ENCODE measurements around the gene TSHZ2.

The TSHZ2 gene

DNA sequence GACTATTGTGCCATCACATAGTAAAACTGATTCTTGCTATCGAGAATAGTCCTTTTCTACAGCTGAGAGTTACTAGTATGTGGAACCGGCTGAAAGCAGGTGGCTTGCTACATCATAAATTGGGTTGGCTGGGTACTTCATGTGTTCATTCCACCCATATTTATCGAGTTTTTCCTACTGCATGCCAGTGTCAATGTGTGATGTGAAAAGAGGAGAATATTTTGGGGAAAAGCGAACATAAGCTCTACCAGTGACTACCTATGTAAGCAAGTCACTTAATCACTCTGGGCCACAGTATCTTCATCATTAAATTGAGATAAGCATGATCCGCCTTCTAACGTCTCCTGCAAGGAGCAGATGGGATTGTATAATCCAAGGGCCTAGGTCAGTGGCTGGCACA is 61.0 kb downstream of the TSHZ2 start:
- DNase-seq: no peak

DNA sequence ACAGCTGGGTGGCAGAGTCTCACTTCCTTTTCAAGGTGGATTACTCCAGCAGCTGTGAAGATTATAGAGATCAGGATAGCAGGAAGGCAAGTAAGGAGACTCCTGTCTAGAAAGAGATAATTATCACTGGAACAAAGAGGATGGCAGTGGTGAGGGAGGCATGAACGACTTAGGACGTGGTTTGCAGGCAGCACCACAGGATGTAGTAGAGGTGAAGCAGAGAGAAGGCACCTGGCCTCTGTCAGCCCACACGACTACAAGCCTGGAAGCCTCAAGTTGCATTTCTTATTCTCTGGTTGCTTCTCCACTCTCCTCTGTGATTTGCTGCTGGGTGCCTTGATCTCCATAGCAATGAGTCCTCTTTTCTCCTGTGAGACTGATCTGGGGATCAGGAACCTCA is 62.7 kb downstream of the TSHZ2 start:
- DNase-seq: no peak

DNA sequence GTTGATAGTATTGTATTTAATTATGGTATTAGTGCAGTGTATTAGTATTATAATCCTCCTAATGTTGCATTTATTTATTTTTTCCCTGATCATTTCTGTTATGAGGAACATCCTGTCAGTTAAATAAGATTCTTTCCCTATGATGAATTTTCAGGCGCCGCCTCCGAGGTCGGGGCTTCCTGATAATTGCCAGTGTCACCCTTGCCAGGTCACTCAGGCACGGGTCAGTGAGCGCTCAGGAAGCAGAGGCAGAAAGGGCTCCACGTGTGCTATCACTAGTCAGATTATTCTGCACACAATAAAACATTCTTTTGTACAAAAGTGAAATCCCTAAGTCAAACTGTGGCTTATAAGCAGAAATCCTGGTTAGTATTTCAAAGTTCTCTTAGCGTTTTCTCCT is 64.8 kb downstream of the TSHZ2 start:
- DNase-seq: no peak

DNA sequence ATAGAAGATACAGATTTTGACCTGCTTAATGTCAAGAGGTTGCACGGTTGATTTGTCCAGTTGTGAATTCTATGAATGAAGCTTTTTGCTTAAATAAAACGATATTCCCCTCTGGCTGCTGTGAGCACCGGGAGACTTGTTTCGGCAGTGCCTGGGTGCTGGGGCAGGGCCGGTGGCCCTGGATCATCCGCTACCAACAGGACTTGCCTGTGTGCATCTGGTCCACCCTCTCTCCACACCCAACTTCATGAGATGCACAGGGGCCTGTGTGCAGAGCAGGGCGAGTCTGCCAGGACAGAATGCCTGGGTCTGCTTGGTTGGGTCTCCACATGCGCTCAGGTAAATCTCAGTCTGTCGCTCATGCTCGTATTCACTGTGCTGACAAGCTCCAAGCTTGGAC is 65.5 kb downstream of the TSHZ2 start:
- no peak for DNase-seq

DNA sequence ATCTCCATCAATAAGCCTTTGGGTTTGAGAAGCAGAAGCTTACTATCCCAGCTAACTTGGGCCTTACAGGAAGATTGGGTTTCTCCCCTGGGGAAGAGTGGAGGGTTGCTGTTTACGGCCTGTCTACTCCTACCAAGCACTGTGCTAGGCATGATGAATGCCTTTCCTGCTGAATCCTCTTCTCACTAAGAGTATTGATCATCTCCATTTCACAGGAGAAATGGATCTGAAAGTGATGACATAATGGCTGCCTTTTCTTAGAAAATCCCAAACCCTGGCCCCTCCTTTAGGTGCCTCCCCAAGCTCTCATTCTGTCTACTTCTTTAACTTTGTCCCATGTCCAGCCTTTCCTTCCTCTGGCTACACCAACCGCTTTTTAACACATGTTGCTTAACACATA is 66.1 kb downstream of the TSHZ2 start:
- no peak for DNase-seq

DNA sequence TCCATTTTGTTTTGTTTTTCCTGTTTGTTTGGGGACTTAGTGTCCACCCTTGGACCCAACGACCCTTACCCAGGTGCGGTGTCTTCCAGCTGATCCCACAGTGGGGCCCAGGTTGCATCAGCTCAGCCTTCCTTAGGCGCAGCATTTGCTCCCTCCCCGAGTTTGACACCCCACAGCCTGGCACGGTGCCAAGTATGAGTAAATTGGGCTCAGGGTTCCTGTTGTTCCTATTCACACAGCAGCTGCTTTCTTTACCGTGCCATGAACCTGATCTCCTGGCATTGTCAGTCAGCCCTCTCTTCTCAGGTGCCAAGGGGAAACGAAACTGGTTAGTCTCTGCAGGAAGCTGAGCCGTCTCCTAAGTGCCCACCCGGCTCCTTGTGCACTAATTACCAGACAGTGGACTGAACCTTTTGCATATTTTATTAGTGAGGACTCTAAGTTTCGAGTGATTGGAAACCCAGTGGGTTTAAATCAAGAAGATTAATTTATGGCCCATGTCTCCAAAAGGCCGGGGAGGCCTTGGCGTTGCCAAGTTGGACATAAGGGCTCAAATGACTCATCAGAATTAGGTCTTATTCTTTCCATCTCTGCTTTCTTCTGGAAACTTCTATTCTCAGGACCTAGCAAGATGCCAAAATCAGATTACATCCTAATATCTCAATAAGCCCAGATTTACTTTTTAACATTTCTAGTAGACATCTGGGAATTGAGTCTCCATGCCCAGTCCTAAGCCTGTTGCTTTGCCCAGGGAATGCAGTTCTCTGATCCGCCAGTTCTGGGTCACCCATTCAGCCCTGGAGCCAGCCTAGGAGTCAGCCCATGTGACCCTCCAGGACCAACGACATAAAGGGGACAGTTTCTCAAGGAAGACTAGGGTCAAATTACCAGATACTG is 68.8 kb downstream of the TSHZ2 start:
- DNase-seq: no peak

DNA sequence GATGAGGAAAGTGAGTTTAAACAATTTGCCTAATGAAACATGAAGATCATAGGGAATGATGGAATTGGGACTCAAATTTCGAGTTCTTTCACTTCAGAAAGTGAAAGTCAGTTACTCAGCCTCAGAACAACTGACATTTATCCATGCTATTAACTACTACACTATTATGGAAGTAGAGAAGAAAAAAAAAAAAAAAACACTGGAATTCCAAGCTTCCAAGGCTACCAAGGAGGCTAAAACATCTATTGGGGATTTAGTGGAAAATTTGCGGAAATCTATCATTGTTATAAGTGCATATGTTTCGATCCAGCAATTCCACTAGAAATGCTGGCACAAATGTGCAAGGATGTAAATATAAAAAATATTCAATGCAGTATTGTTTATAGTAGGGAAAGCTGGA is 70.4 kb downstream of the TSHZ2 start:
- DNase-seq: no peak

DNA sequence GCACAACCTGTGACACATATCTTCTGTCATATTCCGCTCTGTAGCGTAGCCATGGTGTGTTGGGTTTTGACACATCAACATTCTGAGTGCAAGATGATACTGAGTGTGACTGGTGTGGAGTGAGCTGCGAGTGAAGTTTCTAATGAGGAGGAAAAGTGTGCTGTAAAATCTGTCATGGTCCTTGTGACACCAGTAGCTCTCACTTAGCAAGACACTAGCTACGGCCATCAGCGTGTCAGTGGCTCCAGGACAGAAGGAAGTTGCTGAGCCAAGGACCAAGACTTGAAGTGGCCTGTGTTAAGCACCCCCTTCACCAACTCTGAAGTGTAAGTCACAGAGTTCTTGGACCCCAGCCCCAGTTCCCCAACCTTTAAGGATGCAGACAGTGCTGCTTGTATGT is 72.1 kb downstream of the TSHZ2 start:
- DNase-seq: no peak

DNA sequence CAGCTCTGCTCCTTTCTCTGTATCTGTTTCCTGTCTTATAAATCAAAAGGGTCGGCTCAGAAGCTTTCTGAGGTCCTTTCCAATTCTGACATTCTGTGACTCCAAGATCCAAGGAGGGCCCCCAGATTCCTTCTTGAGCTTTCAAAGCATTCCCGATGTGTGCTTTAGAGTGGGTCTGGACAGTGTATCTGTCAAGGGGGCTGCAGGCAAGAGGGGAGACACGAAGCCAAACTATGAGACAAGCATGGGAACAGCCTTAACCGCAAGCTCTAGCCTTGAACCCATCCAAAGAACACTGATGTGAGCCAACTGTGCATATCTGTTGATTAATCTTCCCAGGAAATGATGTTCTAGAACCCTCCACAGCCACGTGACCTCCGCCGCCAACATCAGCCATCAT is 73.8 kb downstream of the TSHZ2 start:
- DNase-seq: no peak

DNA sequence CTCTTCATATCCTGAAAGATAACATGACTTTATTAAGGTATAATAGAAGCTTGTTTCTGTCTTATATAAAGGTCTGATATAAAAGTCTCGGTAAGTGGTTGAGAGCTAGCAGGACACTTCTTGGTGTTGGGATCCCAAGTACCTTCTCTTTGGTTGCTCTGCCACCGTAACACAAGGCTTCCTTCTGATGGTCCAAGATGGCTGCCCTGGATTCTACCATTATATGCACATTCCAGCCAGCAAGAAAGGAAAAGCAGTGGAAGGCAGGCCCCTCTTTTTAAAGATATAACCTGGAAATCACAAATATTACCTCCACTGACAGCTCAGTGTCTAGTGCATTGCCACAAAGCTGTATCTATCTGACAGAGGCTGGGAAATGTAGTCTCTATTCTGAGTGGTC is 75.0 kb downstream of the TSHZ2 start:
- DNase-seq: no peak

DNA sequence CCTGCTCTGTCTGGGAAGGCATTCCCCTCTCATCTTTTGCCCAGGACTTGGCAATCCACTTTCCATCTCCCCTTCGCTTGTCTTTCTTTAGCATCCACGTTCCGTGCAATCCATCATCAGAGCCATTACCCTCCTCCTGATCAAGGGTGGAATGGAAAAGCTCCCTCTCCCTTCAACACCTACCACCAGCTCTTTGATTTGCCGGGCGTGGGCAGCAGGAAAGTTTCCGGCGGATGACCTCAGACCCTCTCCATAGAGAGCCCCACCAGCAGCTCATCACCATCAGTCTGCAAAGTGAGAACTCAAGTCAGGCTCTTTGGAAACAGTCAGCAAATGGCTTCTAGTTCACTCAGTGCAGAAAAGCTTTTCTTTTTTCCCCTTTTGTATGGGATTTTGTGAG is 76.2 kb downstream of the TSHZ2 start:
- no peak for DNase-seq

DNA sequence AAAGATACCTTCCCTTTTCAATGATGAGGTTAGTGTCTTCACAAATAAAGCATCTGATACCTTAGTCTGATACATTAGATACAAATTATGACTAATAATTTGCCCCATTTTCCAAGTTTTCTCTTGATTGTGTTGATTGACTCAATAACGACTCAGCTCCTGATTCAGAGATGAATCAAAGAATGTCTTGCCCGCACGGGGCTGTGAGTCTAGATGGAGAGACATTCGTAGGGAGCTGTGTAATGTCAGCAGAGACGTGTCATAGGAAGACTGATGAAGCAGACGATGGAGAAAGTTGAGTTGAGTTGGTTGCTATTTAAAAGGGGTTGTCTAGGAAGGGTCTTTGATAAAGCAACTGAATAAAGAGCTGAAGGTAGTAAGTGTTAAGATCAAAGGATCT is 78.2 kb downstream of the TSHZ2 start:
- DNase-seq: no peak

DNA sequence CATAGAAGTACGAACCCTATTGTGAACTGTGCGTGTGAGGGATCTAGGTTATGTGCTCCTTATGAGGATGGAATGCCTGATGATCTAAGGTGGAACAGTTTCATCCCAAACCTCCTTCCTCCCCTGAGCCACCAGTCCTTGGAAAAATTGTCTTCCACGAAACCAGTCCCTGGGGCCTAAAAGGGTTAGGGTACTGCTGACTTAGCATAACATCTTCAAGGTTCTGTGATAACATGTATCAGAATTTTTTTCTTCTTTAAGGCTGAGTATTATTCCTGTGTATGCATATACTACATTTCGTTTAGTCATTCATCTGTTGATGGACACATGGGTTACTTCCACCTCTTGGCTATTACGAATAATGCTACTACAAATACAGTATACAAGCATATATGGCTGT is 80.2 kb downstream of the TSHZ2 start:
- no peak for DNase-seq

DNA sequence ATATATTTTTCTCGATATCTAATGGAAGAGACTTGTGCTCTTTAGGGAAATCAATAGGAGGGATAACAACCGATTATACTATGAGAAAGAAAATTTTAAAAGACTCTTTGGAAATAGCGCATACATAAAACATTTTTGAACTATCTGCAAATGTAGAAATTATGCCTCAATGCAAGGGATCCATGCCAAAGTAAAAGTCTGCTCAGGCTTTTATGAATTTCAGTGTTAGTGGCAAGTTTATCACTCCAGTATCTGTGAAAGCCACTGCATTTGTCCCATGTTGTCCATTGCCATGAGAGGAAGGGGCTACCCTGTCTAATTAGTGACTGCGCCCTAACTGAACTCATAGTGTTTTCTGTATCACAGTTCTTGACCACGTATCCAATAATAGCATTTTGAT is 81.4 kb downstream of the TSHZ2 start:
- DNase-seq: no peak

DNA sequence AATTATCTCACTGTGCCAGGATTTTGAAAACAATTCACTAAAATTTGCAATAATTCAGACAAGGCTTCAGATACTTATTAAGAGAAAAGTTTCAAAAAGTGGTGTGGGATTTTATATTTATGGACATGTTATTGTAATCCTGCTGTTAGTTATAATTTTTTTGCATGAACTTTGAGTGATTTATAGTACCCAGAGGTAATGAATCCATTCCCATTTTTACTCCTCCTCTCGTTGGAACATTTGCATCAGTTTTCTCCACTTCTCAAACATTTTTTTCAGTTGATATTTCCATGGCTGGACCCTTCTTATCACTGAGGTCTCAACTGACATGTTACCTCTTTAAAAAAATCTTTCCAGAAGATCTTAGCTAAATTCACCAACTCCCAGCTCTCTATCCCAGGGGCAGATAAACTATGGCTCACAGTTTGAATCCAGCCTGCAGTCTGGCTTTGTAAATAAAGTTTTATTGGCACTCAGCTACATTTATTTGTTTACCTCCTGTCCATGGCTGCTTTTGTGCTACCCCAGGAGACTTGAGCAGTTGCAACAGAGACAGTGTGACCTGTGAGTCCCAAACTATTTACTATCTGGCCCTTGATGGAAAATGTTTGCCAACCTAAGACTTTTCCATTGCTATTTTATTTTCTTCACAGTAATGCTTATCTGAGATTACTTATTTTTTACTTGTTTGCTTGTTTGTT is 83.4 kb downstream of the TSHZ2 start:
- DNase-seq: no peak

DNA sequence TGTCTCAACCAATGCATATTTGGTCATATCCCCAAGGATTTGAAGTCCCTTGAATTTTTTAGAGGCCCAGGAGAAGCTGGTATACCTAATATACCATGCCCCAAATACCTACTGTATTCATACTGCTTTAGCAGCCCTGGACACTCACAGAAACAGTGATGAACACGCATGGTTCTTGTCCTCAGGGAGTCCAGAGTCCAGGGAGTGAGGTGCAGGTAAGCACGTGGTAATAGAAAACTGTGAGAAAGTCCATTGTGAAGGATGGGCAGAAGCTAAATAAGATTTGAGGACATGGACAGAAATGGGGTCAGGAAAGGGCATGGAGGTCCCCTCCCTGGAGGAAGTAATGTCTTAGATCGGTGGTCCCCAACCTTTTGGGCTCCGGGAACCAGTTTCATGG is 85.4 kb downstream of the TSHZ2 start:
- no peak for DNase-seq

DNA sequence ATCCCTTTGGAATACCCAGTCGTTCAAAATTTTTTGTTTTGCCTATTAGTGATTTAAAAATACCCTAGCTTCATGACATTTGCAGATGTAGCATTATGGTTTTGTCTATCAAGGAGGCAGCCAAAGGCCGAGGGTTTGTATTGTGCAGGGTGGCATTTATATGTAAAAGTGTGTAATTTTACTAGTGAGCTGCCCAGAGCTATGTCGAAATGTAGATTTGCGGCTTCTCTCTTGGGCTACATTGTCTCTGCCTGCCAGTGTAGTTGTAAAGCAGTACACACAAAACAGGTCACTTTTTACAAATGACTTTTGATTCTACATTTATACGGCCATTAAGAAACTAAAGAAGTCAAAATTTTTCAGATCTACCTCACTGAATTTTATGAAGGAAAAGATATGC is 87.7 kb downstream of the TSHZ2 start:
- no peak for DNase-seq

DNA sequence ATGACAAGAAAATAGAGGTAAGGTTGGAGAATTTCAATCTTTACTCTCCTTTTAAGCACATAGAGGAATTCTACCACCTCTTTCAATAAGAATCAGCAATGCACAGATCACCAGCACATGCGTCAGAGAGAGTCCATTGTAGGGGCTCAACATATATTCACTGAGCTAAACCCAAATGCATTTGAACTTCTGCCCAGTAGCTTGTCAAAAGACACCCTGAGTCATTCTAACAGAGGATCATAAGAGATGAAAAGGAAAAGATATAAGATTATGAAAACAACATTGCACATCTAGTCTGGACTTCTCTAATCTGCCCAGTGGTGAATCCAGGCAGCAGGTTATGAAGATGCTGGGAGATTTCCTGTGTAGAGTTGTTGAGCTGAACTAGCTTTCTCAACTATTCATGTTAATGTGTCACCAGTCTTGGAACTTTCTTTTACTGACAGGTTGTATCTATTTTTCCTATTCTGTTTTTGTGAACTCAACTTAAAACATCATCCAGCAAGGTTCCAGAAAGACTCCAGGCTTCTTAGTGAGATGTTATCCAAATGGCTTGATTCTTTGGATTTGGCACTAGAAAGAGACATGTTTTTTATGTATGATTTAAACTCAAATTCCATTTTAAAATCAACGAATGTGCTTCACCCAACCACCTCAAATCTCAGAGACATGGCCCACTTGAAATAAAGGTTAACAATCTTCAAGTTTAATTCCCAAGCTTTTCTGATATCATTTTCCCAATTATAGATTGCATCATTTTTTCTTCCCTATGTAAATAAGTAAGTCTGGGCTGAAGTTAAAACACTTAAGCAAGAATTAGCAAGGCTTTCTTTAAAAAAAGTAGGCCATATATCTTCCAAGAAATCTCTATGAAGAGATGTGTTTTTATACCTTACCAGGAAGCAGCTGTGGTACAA is 89.3 kb downstream of the TSHZ2 start:
- DNase-seq: no peak

DNA sequence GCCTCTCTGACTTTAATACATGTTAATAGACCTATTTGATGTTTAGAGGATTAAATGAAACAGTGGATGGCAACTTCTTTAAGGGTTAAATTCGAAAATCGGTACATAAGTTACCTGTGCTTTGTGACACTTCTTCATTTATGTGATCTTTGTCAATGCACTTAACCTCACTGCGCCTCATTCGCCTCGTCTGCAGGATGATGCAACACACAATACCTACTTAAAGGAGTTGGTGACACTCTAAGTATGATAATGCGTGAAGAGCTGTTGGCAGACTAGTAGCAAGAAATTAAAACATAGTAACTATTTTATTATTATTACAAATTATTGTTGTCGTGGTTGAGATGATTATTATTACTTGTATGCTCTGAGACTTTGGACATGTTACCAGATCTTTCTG is 92.8 kb downstream of the TSHZ2 start:
- no peak for DNase-seq

DNA sequence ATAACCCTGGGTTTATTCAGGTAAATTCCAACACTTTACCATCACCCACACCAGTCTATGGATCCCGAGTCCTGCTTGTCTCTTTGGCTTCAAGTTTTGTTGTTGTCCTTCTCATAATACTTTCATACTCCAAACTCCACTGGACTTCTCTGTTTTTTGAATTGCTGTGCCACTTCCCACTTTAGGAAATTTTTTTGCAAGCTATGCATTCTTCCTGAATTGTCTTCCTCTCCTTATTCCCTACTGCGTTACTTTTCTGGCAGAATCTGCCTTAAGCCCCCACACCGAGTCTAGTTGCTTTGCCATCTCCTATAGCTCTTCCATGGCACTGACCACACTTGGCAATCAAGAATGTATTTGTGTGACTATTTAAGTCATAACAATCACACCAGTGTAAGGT is 96.1 kb downstream of the TSHZ2 start:
- no peak for DNase-seq

DNA sequence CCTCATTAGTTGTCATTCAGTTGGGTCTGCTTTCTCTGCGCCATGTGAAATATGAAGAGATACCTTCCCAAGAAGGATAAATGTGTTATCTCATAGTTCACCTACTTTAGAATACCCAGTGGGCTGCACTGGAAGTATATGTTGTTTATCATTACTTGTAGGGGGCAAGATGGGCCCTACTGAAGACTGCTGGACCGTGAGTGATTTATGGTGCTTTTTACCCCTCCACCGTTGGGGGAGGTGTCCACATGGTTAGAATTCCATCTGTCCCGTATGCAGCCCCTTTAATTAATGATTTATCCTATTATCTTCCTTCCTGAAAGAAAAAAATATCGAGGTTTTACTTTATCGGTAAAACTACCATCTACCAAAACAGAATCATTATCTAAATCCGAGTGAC is 97.0 kb downstream of the TSHZ2 start:
- no peak for DNase-seq

DNA sequence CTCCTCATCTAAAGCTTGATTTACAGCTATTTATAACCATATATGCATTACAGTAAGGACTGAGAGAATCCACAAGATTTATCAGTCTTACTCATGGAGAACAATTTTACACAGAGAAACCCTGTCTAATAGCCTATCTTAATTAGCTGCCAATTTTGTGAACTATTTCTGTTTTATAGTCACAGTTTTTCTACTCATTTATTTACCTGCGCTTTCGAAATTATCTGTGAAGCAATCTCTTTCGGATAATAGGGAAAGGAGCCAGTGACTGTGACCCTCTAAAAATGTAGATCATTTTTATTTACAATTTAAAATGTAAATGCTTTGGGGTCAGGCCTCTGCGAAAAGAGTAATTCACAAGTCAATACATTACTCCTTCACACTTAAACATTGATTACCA is 98.1 kb downstream of the TSHZ2 start:
- DNase-seq: no peak

DNA sequence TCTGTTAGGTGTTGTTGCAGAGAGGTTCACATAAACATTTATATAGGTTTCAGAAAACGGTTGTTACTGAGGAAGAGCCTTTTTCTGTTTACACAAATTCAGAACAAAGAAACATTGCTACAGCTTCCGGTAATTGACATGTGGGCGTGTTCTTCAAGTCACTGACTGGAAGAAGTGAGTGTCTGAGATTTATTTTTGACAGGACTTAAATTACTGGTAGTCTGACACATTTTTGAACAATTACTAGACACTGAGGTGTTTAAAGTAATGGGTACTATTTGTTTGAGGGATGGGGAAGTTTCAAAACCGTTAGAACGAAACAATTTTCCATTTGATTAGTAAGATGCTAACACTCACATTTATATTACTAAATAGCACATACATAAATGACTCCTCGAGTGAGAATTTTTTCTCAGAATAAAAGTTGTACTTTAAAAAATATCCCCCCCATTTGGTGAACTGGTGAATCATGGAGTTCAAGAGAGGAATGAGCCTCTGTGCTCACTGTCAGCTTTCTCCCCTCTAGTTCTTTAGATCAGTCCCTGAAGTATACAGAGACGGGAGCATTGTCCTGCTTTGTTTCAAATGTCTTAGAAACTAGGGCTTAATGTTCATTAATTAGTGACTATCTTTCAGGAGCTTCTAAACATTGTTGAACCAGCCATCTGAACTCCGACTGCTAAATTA is 98.7 kb downstream of the TSHZ2 start:
- DNase-seq: peak in 2 of 3 donors; percentile 2 to 24
